Prostate gland (tissue), 2 donors: ENCODE data around the gene ST8SIA3. TPM values are rescaled to one million over a fixed set of nuclear protein-coding genes. Genes with fewer than 3 reads are reported as not detected.

ENCODE experiments used
- DNase-seq: peaks from one replicate; pipeline ENCODE4 v3.0.0-alpha.2; 2019; ENCODE audit warnings: low spot score
- H3K27ac ChIP-seq, 2 donors: fragments of 200-600 bp; sonication (generic); 2 replicates each; pipeline ENCODE4 v1.5.1; 2017 to 2019
- H3K27me3 ChIP-seq: fragments of 200-600 bp; sonication (generic); replicated peaks from 2 replicates; pipeline ENCODE4 v1.5.1; 2019; ENCODE audit not compliant: insufficient read depth
- H3K36me3 ChIP-seq, 2 donors: fragments of 200-600 bp; sonication (generic); 1 replicate in 1 of 2; 2 replicates in 1 of 2; pipeline versions ENCODE4 v1.5.1 to v1.8.1; 2017 to 2019
- H3K4me1 ChIP-seq: fragments of 200-600 bp; sonication (generic); replicated peaks from 2 replicates; pipeline ENCODE4 v1.5.1; 2019
- H3K4me3 ChIP-seq, 2 donors: fragments of 200-600 bp; sonication (generic); 2 replicates each; pipeline ENCODE4 v1.5.1; 2017 to 2019
- H3K9me3 ChIP-seq: fragments of 200-600 bp; sonication (generic); 2 replicates; pipeline ENCODE4 v1.5.1; 2017
- CTCF ChIP-seq, 4 experiments: fragments of 200-600 bp in 2 of 4; fragments of 450-650 bp in 2 of 4; sonication (generic) in 2 of 4; IDR thresholded peaks; 1 replicate in 3 of 4; 2 replicates in 1 of 4; pipeline ENCODE4 v1.5.1; 2016 to 2019; ENCODE audit warnings: antibody characterized with exemption in 4 of 4, mild to moderate bottlenecking in 2 of 4, moderate library complexity in 2 of 4
- POLR2A ChIP-seq: fragments of 450-650 bp; IDR thresholded peaks from one replicate; pipeline ENCODE4 v1.6.1; 2016; ENCODE audit warnings: antibody characterized with exemption, mild to moderate bottlenecking
- POLR2AphosphoS5 ChIP-seq: sonication (generic); formaldehyde crosslinking; IDR thresholded peaks from one replicate; pipeline ENCODE4 v1.6.1; 2017; ENCODE audit warnings: antibody characterized with exemption
- WGBS: methylation state at CpG from one replicate; pipeline ENCODE4 v1.1.5; 2018; 5-methylcytosine and 5-hydroxymethylcytosine counted together
- intact Hi-C: fragments of 100-400 bp; cut with DNase I; formaldehyde crosslinking; loops from one replicate; pipeline ENCODE4 v1.14.2; 2022
- total RNA-seq, 2 donors: library from RNA; depleted of rRNA; stranded (reverse); fragments of >200 nt; gene quantifications; one replicate each; pipeline ENCODE4 v1.1.0, GENCODE V29; 2016

ST8SIA3 gene
- total RNA-seq, 2 donors from 2014 or later, result 13.1 TPM; not detected in 1

GRCh38 chr18:57397440-57398132 lies 45.2 kb downstream of the ST8SIA3 start:
- H3K27me3 ChIP-seq, result no peaks in the 10 kb centered on the region

GRCh38 chr18:57404345-57404744 lies 52.0 kb downstream of the ST8SIA3 start:
- intact Hi-C loops, result no loop called here
- no peak overlapping the region for H3K4me3 ChIP-seq
- TF ChIP-seq CTCF (IDR thresholded peaks at IDR 0.05), result no peak
- TF ChIP-seq POLR2A, result no peak
- no peak for TF ChIP-seq POLR2AphosphoS5
- no peak overlapping the region for H3K27ac ChIP-seq
- no peaks in the 10 kb centered on the region for H3K9me3 ChIP-seq
- no peak for DNase-seq
- no peaks in the 10 kb centered on the region for H3K4me1 ChIP-seq
- no peaks in the 10 kb centered on the region for H3K27me3 ChIP-seq
- no peaks in the 10 kb centered on the region for H3K36me3 ChIP-seq

More at GRCh38 chr18:57397440-57398132, 45.2 kb downstream of the ST8SIA3 start:
- no peaks in the 10 kb centered on the region for H3K9me3 ChIP-seq
- whole genome bisulfite sequencing, result 58% methylated on average over 2 of the region's 2 CpGs
- no peak for DNase-seq
- intact Hi-C loops, result no loop called here
- no peak overlapping the region for H3K4me3 ChIP-seq
- no peaks in the 10 kb centered on the region for H3K4me1 ChIP-seq
- H3K27ac ChIP-seq, result no peak overlapping the region
- TF ChIP-seq POLR2A, result no peak
- no peak for TF ChIP-seq POLR2AphosphoS5
- TF ChIP-seq CTCF (IDR thresholded peaks at IDR 0.05), result no peak
- no peaks in the 10 kb centered on the region for H3K36me3 ChIP-seq

GRCh38 chr18:57409650-57410049 lies 57.3 kb downstream of the ST8SIA3 start:
- intact Hi-C loops, result no loop called here
- Histone ChIP-seq H3K4me1 (no peaks in the 10 kb centered on the region), H3K27ac (no peak overlapping the region), H3K9me3 (no peaks in the 10 kb centered on the region), H3K36me3 (no peaks in the 10 kb centered on the region), H3K27me3 (no peaks in the 10 kb centered on the region), H3K4me3 (no peak overlapping the region)
- no peak for DNase-seq
- TF ChIP-seq POLR2AphosphoS5, result no peak
- no peak for TF ChIP-seq POLR2A
- no peak for TF ChIP-seq CTCF (IDR thresholded peaks at IDR 0.05)

GRCh38 chr18:57410749-57411148 lies 58.4 kb downstream of the ST8SIA3 start:
- WGBS, result 56% methylated on average over 3 of the region's 3 CpGs
- TF ChIP-seq CTCF (IDR thresholded peaks at IDR 0.05) (no peak), POLR2AphosphoS5 (no peak), POLR2A (no peak)
- intact Hi-C loops, result no loop called here

GRCh38 chr18:57416542-57416941 lies 64.2 kb downstream of the ST8SIA3 start:
- Histone ChIP-seq H3K27me3 (no peaks in the 10 kb centered on the region), H3K4me3 (no peak overlapping the region), H3K36me3 (no peaks in the 10 kb centered on the region), H3K4me1 (no peaks in the 10 kb centered on the region), H3K9me3 (no peaks in the 10 kb centered on the region), H3K27ac (no peak overlapping the region)
- WGBS, result 86% methylated on average over 4 of the region's 4 CpGs
- intact Hi-C loops, result no loop called here
- DNase-seq, result no peak
- TF ChIP-seq POLR2AphosphoS5, result no peak
- TF ChIP-seq CTCF (IDR thresholded peaks at IDR 0.05), result no peak
- TF ChIP-seq POLR2A, result no peak

More at GRCh38 chr18:57410749-57411148, 58.4 kb downstream of the ST8SIA3 start:
- H3K4me3 ChIP-seq, result no peak overlapping the region
- H3K36me3 ChIP-seq, result no peaks in the 10 kb centered on the region
- no peaks in the 10 kb centered on the region for H3K4me1 ChIP-seq
- H3K27me3 ChIP-seq, result no peaks in the 10 kb centered on the region
- DNase-seq, result no peak
- no peaks in the 10 kb centered on the region for H3K9me3 ChIP-seq
- no peak overlapping the region for H3K27ac ChIP-seq
